SU-DHL-6 (cell line): Measurements from ENCODE around the gene RAB26.

Experiments used
- H2AFZ ChIP-seq: fragments of 200-600 bp; sonication (generic); 2 replicates; pipeline ENCODE4 v1.6.1; 2014; ENCODE audit warnings: low read depth, mild to moderate bottlenecking, moderate library complexity, mixed read lengths, antibody characterized with exemption, low read length; ENCODE audit not compliant: severe bottlenecking
- H3F3A ChIP-seq: fragments of 200-600 bp; shearing (Covaris generic); 2 replicates; pipeline ENCODE4 v1.6.0; 2016; ENCODE audit warnings: antibody characterized with exemption, mild to moderate bottlenecking; ENCODE audit not compliant: insufficient read depth
- H3K27ac ChIP-seq: fragments of 200-600 bp; sonication (generic); 2 replicates; pipeline ENCODE4 v1.5.1; 2016; ENCODE audit warnings: low read depth, mild to moderate bottlenecking, low read length, moderate library complexity, mixed read lengths
- H3K27me3 ChIP-seq: fragments of 200-600 bp; sonication (generic), shearing (Covaris generic); 2 replicates; pipeline ENCODE4 v1.6.0; 2014; ENCODE audit warnings: mild to moderate bottlenecking, low read length
- H3K36me3 ChIP-seq: fragments of 200-600 bp; sonication (generic); 2 replicates; pipeline ENCODE4 v1.6.1; 2014; ENCODE audit warnings: mild to moderate bottlenecking, low read length, mixed read lengths
- H3K4me2 ChIP-seq: fragments of 300-600, 200-600 bp; shearing (Covaris generic), sonication (generic); 2 replicates; pipeline ENCODE4 v1.6.0; 2014; ENCODE audit warnings: low read length, low read depth, mild to moderate bottlenecking; ENCODE audit not compliant: poor library complexity, severe bottlenecking
- H3K4me3 ChIP-seq: fragments of 200-600 bp; sonication (generic); 2 replicates; pipeline ENCODE4 v1.5.1; 2014; ENCODE audit warnings: antibody characterized with exemption, low read length, mild to moderate bottlenecking, mixed read lengths; ENCODE audit not compliant: insufficient read depth, poor library complexity, severe bottlenecking
- H3K79me2 ChIP-seq: fragments of 200-600 bp; sonication (generic); 2 replicates; pipeline ENCODE4 v1.6.1; 2014; ENCODE audit warnings: mild to moderate bottlenecking, low read length, moderate library complexity; ENCODE audit not compliant: insufficient read depth
- H3K9ac ChIP-seq: fragments of 200-600 bp; sonication (generic); 2 replicates; pipeline ENCODE4 v1.7.0; 2014; ENCODE audit warnings: mild to moderate bottlenecking, low read length
- H3K9me2 ChIP-seq: fragments of 200-600 bp; sonication (generic); replicated peaks from 2 replicates; pipeline ENCODE4 v1.6.1; 2014; ENCODE audit warnings: low read length; ENCODE audit not compliant: insufficient read depth
- H3K9me3 ChIP-seq: fragments of 200-600 bp; sonication (generic); 2 replicates; pipeline ENCODE4 v1.6.1; 2014; ENCODE audit warnings: low read length, mixed read lengths; ENCODE audit not compliant: insufficient read depth
- H4K20me1 ChIP-seq: fragments of 200-600 bp; sonication (generic); 2 replicates; pipeline ENCODE4 v1.6.1; 2014; ENCODE audit warnings: low read depth, mild to moderate bottlenecking, antibody characterized with exemption, low read length, moderate library complexity, mixed read lengths
- CTCF ChIP-seq: fragments of 200-600 bp; sonication (generic); IDR thresholded peaks from one replicate; pipeline ENCODE4 v1.5.1; 2017; ENCODE audit warnings: antibody characterized with exemption, mild to moderate bottlenecking, low read length, moderate library complexity; ENCODE audit not compliant: insufficient read depth, poor library complexity, severe bottlenecking
- EZH2phosphoT487 ChIP-seq: fragments of 200-600 bp; sonication (generic), shearing (Covaris generic); conservative IDR thresholded peaks from 2 replicates; pipeline ENCODE4 v1.6.1; 2018; ENCODE audit warnings: mild to moderate bottlenecking, antibody characterized with exemption, low read length, moderate library complexity, mixed read lengths

RAB26 gene

DNA sequence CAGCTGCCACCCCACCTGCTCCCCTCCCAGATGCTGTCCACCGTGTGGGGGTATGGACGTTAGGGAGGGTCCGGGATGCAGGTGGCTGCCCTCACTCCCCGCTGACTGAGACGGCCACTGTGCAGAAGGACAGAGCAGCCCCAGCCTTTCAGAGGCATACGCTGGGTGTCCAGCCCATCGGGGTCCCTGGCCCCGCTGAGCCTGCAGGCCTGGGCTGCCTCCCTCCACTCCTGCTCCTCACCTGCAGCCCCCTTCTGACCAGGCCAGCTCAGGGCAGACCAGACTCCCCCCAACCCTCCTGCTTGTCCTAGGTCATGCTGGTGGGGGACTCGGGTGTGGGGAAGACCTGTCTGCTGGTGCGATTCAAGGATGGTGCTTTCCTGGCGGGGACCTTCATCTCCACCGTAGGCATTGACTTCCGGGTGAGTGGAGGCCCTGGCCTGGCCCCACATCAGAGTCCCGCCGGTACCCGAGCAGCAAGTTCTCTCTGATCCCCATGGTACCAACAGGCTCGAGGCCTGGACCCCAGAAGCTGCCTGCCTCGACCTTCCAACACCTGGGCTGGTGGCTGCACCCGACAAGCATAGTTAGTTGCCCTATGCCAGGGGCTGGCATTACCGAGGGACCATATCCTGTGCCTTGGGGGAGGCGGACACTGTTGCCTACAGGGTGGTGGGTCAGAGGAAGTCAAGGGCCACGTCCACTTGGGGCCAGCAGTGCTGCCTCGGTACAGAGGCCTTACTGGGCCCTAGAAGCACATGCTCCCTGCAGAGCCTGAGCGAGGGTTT, 1.4 kb downstream of the RAB26 start:
- H3K4me3 ChIP-seq: no peak overlapping the region
- peaks cover 62% of the 10 kb centered on the region for H3F3A ChIP-seq
- no peak overlapping the region for H3K27ac ChIP-seq
- no peaks in the 10 kb centered on the region for H3K27me3 ChIP-seq
- H3K9me3 ChIP-seq: no peaks in the 10 kb centered on the region
- no peak for TF ChIP-seq EZH2phosphoT487
- no peak for TF ChIP-seq CTCF
- peaks cover 18% of the 10 kb centered on the region for H3K79me2 ChIP-seq
- H3K9ac ChIP-seq: peak overlapping the region; percentile 31; the same call in 1 of the 2 replicates
- no peak overlapping the region for H2AFZ ChIP-seq
- peak overlapping the region; percentile 49 for H3K4me2 ChIP-seq
- no peaks in the 10 kb centered on the region for H3K9me2 ChIP-seq
- peaks cover 23% of the 10 kb centered on the region for H3K36me3 ChIP-seq
- H4K20me1 ChIP-seq: peaks cover 9% of the 10 kb centered on the region; the same call in 1 of the 2 replicates

DNA sequence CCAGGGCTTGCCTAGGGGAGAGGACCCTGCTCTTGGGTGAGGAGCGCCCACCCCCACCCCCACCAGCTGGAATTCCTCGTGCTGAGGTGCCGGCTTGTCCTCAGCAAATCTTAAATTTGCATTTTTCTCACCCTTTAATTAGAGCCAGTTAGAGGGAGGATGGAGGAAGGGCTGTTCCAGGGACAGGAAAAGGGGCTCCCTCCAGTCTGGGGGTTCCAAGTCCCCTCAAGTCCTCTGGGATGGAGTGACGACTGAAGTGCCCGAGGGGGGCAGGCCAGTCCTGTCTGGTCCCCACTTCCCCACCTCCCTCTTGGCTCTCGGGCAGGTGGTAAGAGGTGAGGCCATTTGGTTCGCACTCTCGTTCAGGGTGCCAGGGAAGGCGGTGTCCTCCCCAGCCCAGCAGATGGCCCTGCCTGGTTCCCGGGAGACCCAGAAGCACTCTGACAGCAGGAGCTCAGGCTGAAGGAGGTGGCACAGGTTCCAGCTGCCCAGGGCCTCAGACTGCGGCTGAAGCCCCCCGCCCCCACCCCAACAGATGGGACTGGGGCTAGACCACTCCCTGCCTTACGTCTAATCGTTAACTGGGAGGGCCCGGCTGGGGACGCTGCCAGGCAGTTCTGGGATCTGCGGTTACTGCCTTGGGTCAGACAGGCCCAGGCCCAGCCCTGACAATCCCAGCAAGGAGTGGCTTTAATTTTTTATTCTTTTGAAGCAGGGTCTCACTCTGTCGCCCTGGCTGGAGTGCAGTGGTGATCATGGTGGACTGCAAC, 2.2 kb downstream of the RAB26 start:
- Histone ChIP-seq H3K27me3 (no peaks in the 10 kb centered on the region), H3F3A (peaks cover 64% of the 10 kb centered on the region), H2AFZ (no peak overlapping the region), H4K20me1 (peaks cover 9% of the 10 kb centered on the region; the same call in 1 of the 2 replicates), H3K27ac (peak overlapping the region; percentile 30), H3K9me2 (no peaks in the 10 kb centered on the region), H3K9ac (peak overlapping the region; percentile 31; the same call in 1 of the 2 replicates), H3K9me3 (no peaks in the 10 kb centered on the region), H3K4me2 (peak overlapping the region; percentile 79), H3K36me3 (peaks cover 25% of the 10 kb centered on the region), H3K4me3 (no peak overlapping the region), H3K79me2 (peaks cover 21% of the 10 kb centered on the region)
- TF ChIP-seq CTCF (no peak), EZH2phosphoT487 (no peak)

GRCh38 chr16:2151188-2152091, 3.0 kb downstream of the RAB26 start:
- Histone ChIP-seq H3K36me3 (peaks cover 25% of the 10 kb centered on the region), H3K9ac (peak overlapping the region; percentile 100), H3K79me2 (peaks cover 27% of the 10 kb centered on the region), H2AFZ (no peak overlapping the region), H3K4me2 (peak overlapping the region; percentile 79), H3K27ac (peak overlapping the region; percentile 30), H4K20me1 (peaks cover 9% of the 10 kb centered on the region; the same call in 1 of the 2 replicates), H3K9me3 (no peaks in the 10 kb centered on the region), H3F3A (peaks cover 64% of the 10 kb centered on the region), H3K27me3 (no peaks in the 10 kb centered on the region), H3K9me2 (no peaks in the 10 kb centered on the region), H3K4me3 (no peak overlapping the region)
- no peak for TF ChIP-seq EZH2phosphoT487
- TF ChIP-seq CTCF: no peak
